ENCODE results near the gene PAOX.

DNA sequence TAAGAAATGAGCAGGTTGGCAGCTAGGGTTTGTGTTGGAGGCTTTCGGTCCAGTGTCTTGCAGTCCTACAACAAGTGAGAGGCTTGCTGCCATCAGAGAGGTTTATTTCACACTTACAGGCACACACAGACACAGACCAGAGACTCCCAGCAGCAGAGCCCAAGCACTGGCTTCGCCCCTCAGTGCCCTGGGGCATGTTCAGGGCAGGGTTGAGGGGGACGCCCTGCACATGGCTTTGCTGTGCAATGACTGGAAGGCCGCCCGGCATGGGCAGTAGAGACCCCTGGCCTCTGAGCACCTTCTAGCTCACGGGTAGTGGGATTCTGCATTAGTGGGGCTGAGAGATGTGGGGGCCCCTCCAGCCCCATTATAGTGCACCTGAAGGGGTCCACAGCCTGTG is 41.5 kb downstream of the PAOX start:
- TF ChIP-seq, protein P1, sequence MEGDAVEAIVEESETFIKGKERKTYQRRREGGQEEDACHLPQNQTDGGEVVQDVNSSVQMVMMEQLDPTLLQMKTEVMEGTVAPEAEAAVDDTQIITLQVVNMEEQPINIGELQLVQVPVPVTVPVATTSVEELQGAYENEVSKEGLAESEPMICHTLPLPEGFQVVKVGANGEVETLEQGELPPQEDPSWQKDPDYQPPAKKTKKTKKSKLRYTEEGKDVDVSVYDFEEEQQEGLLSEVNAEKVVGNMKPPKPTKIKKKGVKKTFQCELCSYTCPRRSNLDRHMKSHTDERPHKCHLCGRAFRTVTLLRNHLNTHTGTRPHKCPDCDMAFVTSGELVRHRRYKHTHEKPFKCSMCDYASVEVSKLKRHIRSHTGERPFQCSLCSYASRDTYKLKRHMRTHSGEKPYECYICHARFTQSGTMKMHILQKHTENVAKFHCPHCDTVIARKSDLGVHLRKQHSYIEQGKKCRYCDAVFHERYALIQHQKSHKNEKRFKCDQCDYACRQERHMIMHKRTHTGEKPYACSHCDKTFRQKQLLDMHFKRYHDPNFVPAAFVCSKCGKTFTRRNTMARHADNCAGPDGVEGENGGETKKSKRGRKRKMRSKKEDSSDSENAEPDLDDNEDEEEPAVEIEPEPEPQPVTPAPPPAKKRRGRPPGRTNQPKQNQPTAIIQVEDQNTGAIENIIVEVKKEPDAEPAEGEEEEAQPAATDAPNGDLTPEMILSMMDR (IDR thresholded peaks at IDR 0.05; ENCODE audit: low read depth, low read length), result no peak
- no peak for TF ChIP-seq EZH2phosphoT487 (IDR thresholded peaks at IDR 0.05; ENCODE audit: low read depth)

Measured in OCI-LY3 (cell line).